MCF 10A (cell line): Measurements from ENCODE around the gene C2. TPM values are rescaled to one million over a fixed set of nuclear protein-coding genes. Genes with fewer than 3 reads are reported as not detected.

Source experiments
- BruUV-seq: library from RNA; stranded (reverse); fragments of 400-500 nt; replicated peaks from 2 replicates; lab custom pipeline; 2021; lab: Mats Ljungman, UMichigan
- CTCF ChIA-PET: fragments of 300-600 bp; sonication (Branson Sonifier 250); formaldehyde crosslinking; extraction: SDS; loops from one replicate; lab custom pipeline; 2021; ENCODE audit warnings: antibody characterized with exemption, inconsistent platforms; lab: Yijun Ruan, JAX
- POLR2A ChIA-PET: fragments of 300-600, 350-650 bp; sonication (Branson Sonifier 250); formaldehyde crosslinking; extraction: SDS; loops from one replicate; lab custom pipeline; 2020; ENCODE audit warnings: antibody characterized with exemption, inconsistent platforms; lab: Yijun Ruan, JAX
- DNase-seq: peaks from one replicate; pipeline ENCODE4 v3.0.0-alpha.2; 2018; ENCODE audit not compliant: unreplicated experiment
- H3K27ac Mint-ChIP-seq: one replicate; pipeline ENCODE4 v1.8.0; 2022; ENCODE audit warnings: mild to moderate bottlenecking, low read depth, mixed read lengths; ENCODE audit not compliant: unreplicated experiment
- H3K27me3 Mint-ChIP-seq: one replicate; pipeline ENCODE4 v1.8.0; 2022; ENCODE audit warnings: mixed read lengths; ENCODE audit not compliant: insufficient read depth, unreplicated experiment
- H3K36me3 Mint-ChIP-seq: one replicate; pipeline ENCODE4 v1.8.0; 2022; ENCODE audit warnings: mild to moderate bottlenecking, moderate library complexity, mixed read lengths; ENCODE audit not compliant: insufficient read depth, unreplicated experiment
- H3K4me1 Mint-ChIP-seq: one replicate; pipeline ENCODE4 v1.8.0; 2022; ENCODE audit warnings: mixed read lengths; ENCODE audit not compliant: insufficient read depth, unreplicated experiment
- H3K4me3 Mint-ChIP-seq: one replicate; pipeline ENCODE4 v1.8.0; 2022; ENCODE audit warnings: mild to moderate bottlenecking, moderate library complexity, mixed read lengths; ENCODE audit not compliant: unreplicated experiment
- H3K9me3 Mint-ChIP-seq: one replicate; pipeline ENCODE4 v1.8.0; 2022; ENCODE audit warnings: mixed read lengths; ENCODE audit not compliant: unreplicated experiment
- CTCF ChIP-seq: fragments of 200-600 bp; IDR thresholded peaks from one replicate; pipeline ENCODE4 v1.8.0; 2022; ENCODE audit warnings: antibody characterized with exemption, mild to moderate bottlenecking; ENCODE audit not compliant: unreplicated experiment
- intact Hi-C: fragments of 100-400 bp; cut with micrococcal nuclease; formaldehyde crosslinking; loops from 2 replicates; pipeline ENCODE4 v1.14.1; 2022
- total RNA-seq: library from RNA; stranded (reverse); gene quantifications from 2 replicates; pipeline ENCODE4 v1.2.3, GENCODE V29; 2022

The C2 gene
- total RNA-seq, 1 experiment from 2014 or later, result not detected

- ChIA-PET POLR2A (interaction anchor here (6.9 kb wide), 1 partner anchor 10 kb away, joined by 109 read pairs; the partner anchor contains the start of genes NELFE and SKIC2), CTCF (interaction anchor here (0.6 to 3.9 kb wide), 2 partner anchors 17 to 315 kb away, joined by 4 to 14 read pairs; no protein-coding TSS in a partner anchor)
- DNase-seq, result no peak
- no peaks in the 10 kb centered on the region for H3K27me3 Mint-ChIP-seq
- peaks cover 87% of the 10 kb centered on the region for H3K36me3 Mint-ChIP-seq
- H3K4me3 Mint-ChIP-seq, result peak overlapping the region; percentile 80
- no peak overlapping the region for H3K27ac Mint-ChIP-seq
- TF ChIP-seq CTCF, result no peak
- no TSS peak for BruUV-seq
- intact Hi-C loops, result no loop called here
- no peaks in the 10 kb centered on the region for H3K9me3 Mint-ChIP-seq
- H3K4me1 Mint-ChIP-seq, result peaks cover 21% of the 10 kb centered on the region
These were observed 41.5 kb downstream of the C2 start for GRCh38 chr6:31968791-31969711.

- intact Hi-C loops, result loop anchor here (10.0 kb wide), 1 partner anchor 185 kb away; the partner anchor contains the start of genes PPT2 and PRRT1
- POLR2A ChIA-PET, result interaction anchor here (0.6 to 6.9 kb wide), 11 partner anchors 8 to 309 kb away, joined by 3 to 109 read pairs (median 9); partner anchors contain the start of genes ATF6B, C6orf47, CFB and EHMT2
- H3K9me3 Mint-ChIP-seq, result no peaks in the 10 kb centered on the region
These were observed 42.4 kb downstream of the C2 start for GRCh38 chr6:31969712-31970603.

GRCh38 chr6:31970604-31971271 is 43.2 kb downstream of the C2 start:
- POLR2A ChIA-PET, result interaction anchor here (0.6 to 6.9 kb wide), 21 partner anchors 9 to 429 kb away, joined by 3 to 109 read pairs (median 5); partner anchors contain the start of genes AGPAT1, ATF6B, C6orf47 and CFB
- CTCF ChIA-PET, result interaction anchor here (0.6 to 1.5 kb wide), 5 partner anchors 9 to 1604 kb away, joined by 3 to 4 read pairs (median 3); no protein-coding TSS in a partner anchor
- TF ChIP-seq CTCF, result no peak
- H3K9me3 Mint-ChIP-seq, result no peaks in the 10 kb centered on the region
- no peaks in the 10 kb centered on the region for H3K27me3 Mint-ChIP-seq
- H3K27ac Mint-ChIP-seq, result peak overlapping the region; percentile 100
- DNase-seq, result peak; percentile 23
- peaks cover 81% of the 10 kb centered on the region for H3K36me3 Mint-ChIP-seq
- peaks cover 21% of the 10 kb centered on the region for H3K4me1 Mint-ChIP-seq
- intact Hi-C loops, result loop anchor here (1.0 to 10.0 kb wide), 2 partner anchors 11 to 184 kb away; partner anchors contain the start of genes PPT2, PRRT1 and SKIC2
- BruUV-seq, result no TSS peak
- H3K4me3 Mint-ChIP-seq, result peak overlapping the region; percentile 80

More at GRCh38 chr6:31969712-31970603, 42.4 kb downstream of the C2 start:
- Mint-ChIP-seq H3K4me1 (peaks cover 21% of the 10 kb centered on the region), H3K27ac (peak overlapping the region; percentile 100), H3K4me3 (peak overlapping the region; percentile 80), H3K27me3 (no peaks in the 10 kb centered on the region), H3K36me3 (peaks cover 85% of the 10 kb centered on the region)
- DNase-seq, result no peak
- no TSS peak for BruUV-seq
- CTCF ChIA-PET, result interaction anchor here (0.5 to 3.9 kb wide), 8 partner anchors 10 to 1604 kb away, joined by 3 to 14 read pairs (median 3); no protein-coding TSS in a partner anchor
- TF ChIP-seq CTCF, result no peak
